NAMALWA (cell line): Measurements from ENCODE around the gene BPIFB1.

Experiments
- DNase-seq: peaks from one replicate; pipeline ENCODE4 v3.0.0-alpha.2; 2015; ENCODE audit warnings: low spot score

BPIFB1 gene

GRCh38 chr20:33272155-33272873 lies 10.7 kb upstream of the BPIFB1 start:
- DNase-seq, result no peak

- no peak for DNase-seq
Measured at GRCh38 chr20:33273117-33273851, 9.7 kb upstream of the BPIFB1 start.

- no peak for DNase-seq
Measured at GRCh38 chr20:33275215-33275614, 7.8 kb upstream of the BPIFB1 start.

GRCh38 chr20:33275871-33276270 lies 7.1 kb upstream of the BPIFB1 start:
- no peak for DNase-seq

- no peak for DNase-seq
Measured at GRCh38 chr20:33276303-33277113, 6.5 kb upstream of the BPIFB1 start.

GRCh38 chr20:33277471-33278441 lies 5.3 kb upstream of the BPIFB1 start:
- no peak for DNase-seq

- no peak for DNase-seq
Measured at GRCh38 chr20:33278700-33279099, 4.3 kb upstream of the BPIFB1 start.

- DNase-seq, result no peak
Measured at GRCh38 chr20:33279261-33279910, 3.6 kb upstream of the BPIFB1 start.

GRCh38 chr20:33280000-33280680 lies 2.9 kb upstream of the BPIFB1 start:
- DNase-seq, result no peak

GRCh38 chr20:33280775-33281174 lies 2.2 kb upstream of the BPIFB1 start:
- DNase-seq, result no peak

- DNase-seq, result no peak
Measured at GRCh38 chr20:33281550-33282146, 1.4 kb upstream of the BPIFB1 start.

- DNase-seq, result no peak
Measured at GRCh38 chr20:33282196-33282934, 649 bp upstream of the BPIFB1 start.

- no peak for DNase-seq
Measured at GRCh38 chr20:33284284-33284683, 1.3 kb downstream of the BPIFB1 start.

- DNase-seq, result no peak
Measured at GRCh38 chr20:33284937-33285336, 1.9 kb downstream of the BPIFB1 start.

- no peak for DNase-seq
Measured at GRCh38 chr20:33285861-33286495, 3.0 kb downstream of the BPIFB1 start.

- no peak for DNase-seq
Measured at GRCh38 chr20:33287884-33288283, 4.9 kb downstream of the BPIFB1 start.

GRCh38 chr20:33290852-33291251 lies 7.8 kb downstream of the BPIFB1 start:
- DNase-seq, result no peak

- DNase-seq, result no peak
Measured at GRCh38 chr20:33291416-33291815, 8.4 kb downstream of the BPIFB1 start.

GRCh38 chr20:33291830-33292355 lies 8.9 kb downstream of the BPIFB1 start:
- peak; percentile 73 for DNase-seq
